ENCODE results near the gene GABRB2.

The GABRB2 gene

GRCh38 chr5:161498531-161498930, 48.0 kb downstream of the GABRB2 start:
- TF ChIP-seq, protein P1, sequence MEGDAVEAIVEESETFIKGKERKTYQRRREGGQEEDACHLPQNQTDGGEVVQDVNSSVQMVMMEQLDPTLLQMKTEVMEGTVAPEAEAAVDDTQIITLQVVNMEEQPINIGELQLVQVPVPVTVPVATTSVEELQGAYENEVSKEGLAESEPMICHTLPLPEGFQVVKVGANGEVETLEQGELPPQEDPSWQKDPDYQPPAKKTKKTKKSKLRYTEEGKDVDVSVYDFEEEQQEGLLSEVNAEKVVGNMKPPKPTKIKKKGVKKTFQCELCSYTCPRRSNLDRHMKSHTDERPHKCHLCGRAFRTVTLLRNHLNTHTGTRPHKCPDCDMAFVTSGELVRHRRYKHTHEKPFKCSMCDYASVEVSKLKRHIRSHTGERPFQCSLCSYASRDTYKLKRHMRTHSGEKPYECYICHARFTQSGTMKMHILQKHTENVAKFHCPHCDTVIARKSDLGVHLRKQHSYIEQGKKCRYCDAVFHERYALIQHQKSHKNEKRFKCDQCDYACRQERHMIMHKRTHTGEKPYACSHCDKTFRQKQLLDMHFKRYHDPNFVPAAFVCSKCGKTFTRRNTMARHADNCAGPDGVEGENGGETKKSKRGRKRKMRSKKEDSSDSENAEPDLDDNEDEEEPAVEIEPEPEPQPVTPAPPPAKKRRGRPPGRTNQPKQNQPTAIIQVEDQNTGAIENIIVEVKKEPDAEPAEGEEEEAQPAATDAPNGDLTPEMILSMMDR (IDR thresholded peaks at IDR 0.05; ENCODE audit: control insufficient read depth, extremely low read depth, insufficient read depth) = no peak

DNA sequence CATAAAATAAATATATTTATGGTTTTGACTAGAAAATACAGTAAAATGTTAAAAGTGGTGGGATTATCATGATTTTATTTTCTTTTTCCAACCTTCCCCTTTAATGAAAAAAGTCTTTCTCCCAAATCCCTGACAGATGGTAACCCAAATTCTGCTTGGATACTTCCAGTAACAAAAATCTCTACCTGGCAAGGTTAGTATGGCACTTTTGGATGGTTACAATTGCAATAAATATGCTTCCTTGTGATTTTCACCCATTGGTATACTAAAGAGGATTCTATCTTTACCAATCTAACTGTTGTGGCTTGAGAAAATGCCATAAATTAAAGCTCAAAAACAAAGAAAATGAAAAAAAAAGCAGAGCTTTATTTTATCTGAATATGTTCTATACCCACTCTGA, 62.8 kb downstream of the GABRB2 start:
- no peak overlapping the region for H3K4me3 ChIP-seq (ENCODE audit: low read depth, low read length)
- no peak for DNase-seq (ENCODE audit: low read depth)
- TF ChIP-seq, protein P1 (IDR thresholded peaks at IDR 0.05; ENCODE audit: control insufficient read depth, extremely low read depth, insufficient read depth) = no peak

More at GRCh38 chr5:161498531-161498930, 48.0 kb downstream of the GABRB2 start:
- DNase-seq (ENCODE audit: low read depth) = no peak
- H3K4me3 ChIP-seq (ENCODE audit: low read depth, low read length) = no peak overlapping the region

DNA sequence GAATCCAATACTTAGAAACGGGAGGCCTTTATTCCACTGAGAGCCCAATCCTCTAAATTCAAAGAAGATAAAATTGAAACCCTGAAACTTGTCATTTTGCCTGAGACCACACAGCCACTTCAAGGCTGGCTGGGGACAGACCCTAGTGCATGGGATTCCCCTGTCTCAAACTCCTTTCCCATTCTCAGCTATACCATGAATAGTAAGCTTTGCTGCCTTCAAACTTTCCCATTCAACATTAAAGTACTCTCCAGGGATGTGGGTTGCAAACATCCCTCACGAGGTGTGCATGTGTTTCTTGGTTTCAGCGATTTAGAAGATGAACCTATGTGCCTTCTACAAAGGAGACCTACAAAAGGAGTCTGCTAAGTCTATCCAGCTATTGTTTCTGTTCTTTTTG, 64.6 kb downstream of the GABRB2 start:
- H3K4me3 ChIP-seq (ENCODE audit: low read depth, low read length) = no peak overlapping the region
- TF ChIP-seq, protein P1 (IDR thresholded peaks at IDR 0.05; ENCODE audit: control insufficient read depth, extremely low read depth, insufficient read depth) = no peak
- no peak for DNase-seq (ENCODE audit: low read depth)

- H3K4me3 ChIP-seq (ENCODE audit: low read depth, low read length) = no peak overlapping the region
- TF ChIP-seq, protein P1 (IDR thresholded peaks at IDR 0.05; ENCODE audit: control insufficient read depth, extremely low read depth, insufficient read depth) = no peak
- no peak for DNase-seq (ENCODE audit: low read depth)
Observed at GRCh38 chr5:161471211-161471950, 75.1 kb downstream of the GABRB2 start.

DNA sequence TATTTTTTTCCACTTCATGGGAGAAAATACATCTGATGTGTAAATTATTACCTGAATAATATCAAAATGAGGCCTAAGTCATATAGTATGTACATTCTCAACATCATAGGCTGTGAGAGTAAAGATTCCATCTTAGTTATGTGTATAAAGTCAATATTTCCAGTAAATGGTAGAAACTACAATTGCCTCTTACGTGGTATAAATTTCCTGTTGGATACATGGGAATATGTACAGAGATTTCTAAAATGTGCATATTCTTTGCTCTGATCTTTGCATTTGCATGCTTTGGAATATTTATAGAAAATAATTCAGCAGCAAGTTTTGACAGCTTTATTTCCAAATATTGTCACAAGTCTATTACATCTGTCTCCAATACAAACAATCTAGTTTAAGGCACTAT, 78.8 kb downstream of the GABRB2 start:
- TF ChIP-seq, protein P1 (IDR thresholded peaks at IDR 0.05; ENCODE audit: control insufficient read depth, extremely low read depth, insufficient read depth) = no peak
- no peak overlapping the region for H3K4me3 ChIP-seq (ENCODE audit: low read depth, low read length)
- DNase-seq (ENCODE audit: low read depth) = no peak

- TF ChIP-seq, protein P1 (IDR thresholded peaks at IDR 0.05; ENCODE audit: control insufficient read depth, extremely low read depth, insufficient read depth) = no peak
- DNase-seq (ENCODE audit: low read depth) = no peak
- H3K4me3 ChIP-seq (ENCODE audit: low read depth, low read length) = no peak overlapping the region
Observed at GRCh38 chr5:161460741-161461140, 85.8 kb downstream of the GABRB2 start.

DNA sequence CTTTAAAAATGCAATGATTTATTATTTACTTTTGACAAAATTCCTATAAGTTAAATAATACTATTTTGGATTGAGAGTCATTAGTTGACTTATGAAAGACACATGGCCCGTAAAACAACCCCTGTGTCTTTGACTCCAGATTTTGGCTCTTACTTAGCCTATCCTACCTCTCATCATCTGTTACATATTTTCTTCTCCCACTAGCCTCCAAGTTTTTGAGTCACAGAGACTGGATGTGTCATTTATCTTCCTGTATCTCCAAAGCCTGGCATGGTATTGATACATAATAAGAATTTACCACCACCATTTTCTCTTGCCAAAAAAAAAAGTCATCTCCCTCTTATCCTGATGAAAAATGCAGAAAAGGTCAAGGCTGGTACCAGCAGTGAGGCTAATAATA, 99.9 kb downstream of the GABRB2 start:
- TF ChIP-seq, protein P1 (IDR thresholded peaks at IDR 0.05; ENCODE audit: control insufficient read depth, extremely low read depth, insufficient read depth) = no peak
- no peak overlapping the region for H3K4me3 ChIP-seq (ENCODE audit: low read depth, low read length)
- DNase-seq (ENCODE audit: low read depth) = no peak

Data from LNCaP clone FGC (cell line).